ENCODE data around the gene HSPA12A. TPM values are rescaled to one million over a fixed set of nuclear protein-coding genes. Genes with fewer than 3 reads are reported as not detected.

The HSPA12A gene
- total and polyA plus RNA-seq, 2 of the 13 experiments (the other 11 are each of a cell fraction or from before 2014, with no cell fraction given), result 6.4 to 13.6 TPM

GRCh38 chr10:116720241-116720643 lies 22.1 kb downstream of the HSPA12A start:
- Histone ChIP-seq H3K36me3 (replicated peaks in 1 of 2; ENCODE audit: control insufficient read depth in 1 of 2, insufficient read depth in 2 of 2, low read length in 2 of 2) (no peaks in the 10 kb centered on the region; a peak in 1 of 5 replicates), H3K79me2 (ENCODE audit: insufficient read depth, low read length) (no peaks in the 10 kb centered on the region), H3K27ac (ENCODE audit: extremely low read length, insufficient read depth, low read length) (peak overlapping the region; percentile 54), H3K9me3 (ENCODE audit: low read length) (no peaks in the 10 kb centered on the region), H2AFZ (ENCODE audit: low read length) (no peak overlapping the region), H3K27me3 (ENCODE audit: control insufficient read depth in 1 of 2, insufficient read depth in 2 of 2, low read length in 2 of 2) (no peaks in the 10 kb centered on the region), H3K4me2 (ENCODE audit: low read depth, low read length) (peak overlapping the region; percentile 76), H3K4me3 (replicated peaks in 1 of 3; ENCODE audit: insufficient read depth in 1 of 3, low read depth in 2 of 3, low read length in 3 of 3) (peak overlapping the region in 2 of 3 experiments; percentile 45 to 56; a peak in 4 of 6 replicates), H3K9ac (ENCODE audit: insufficient read depth, low read depth, low read length) (no peak overlapping the region), H3K4me1 (ENCODE audit: insufficient read depth, low read length) (peaks cover 51% of the 10 kb centered on the region), H4K20me1 (ENCODE audit: insufficient read depth, low read length) (no peaks in the 10 kb centered on the region)
- DNase-seq (ENCODE audit: low spot score) (peak; percentile 10), FAIRE-seq (no peak), ATAC-seq (peak; percentile 68)
- CTCF ChIA-PET (ENCODE audit: low intra/inter-chr PET ratio, low total read pairs), result no interaction called here
- BruUV-seq (replicated peaks), result no TSS peak
- peak; percentile 31; the same call in 1 of the 2 replicates for TF ChIP-seq SAP130 (CRISPR knock-in tag; IDR thresholded peaks at IDR 0.05; ENCODE audit: low read depth)
- no peak for TF ChIP-seq DRAP1 (CRISPR knock-in tag; IDR thresholded peaks at IDR 0.05)
- peak; percentile 31; the same call in 1 of the 2 replicates for TF ChIP-seq ZNF687 (CRISPR knock-in tag; IDR thresholded peaks at IDR 0.05)
- peak; percentile 75; the same call in 1 of the 2 replicates for TF ChIP-seq TFAP4 (IDR thresholded peaks at IDR 0.05; ENCODE audit: borderline replicate concordance, low read depth)
- TF ChIP-seq ZNF124 (CRISPR knock-in tag; IDR thresholded peaks at IDR 0.05), result no peak
- TF ChIP-seq ZMYM3 (CRISPR knock-in tag; IDR thresholded peaks at IDR 0.05), result no peak
- POLR2A ChIA-PET, result no interaction called here
- intact Hi-C loops (cut with micrococcal nuclease; ENCODE audit: unreplicated experiment) (no loop called here), in situ Hi-C loops (cut with HindIII; ENCODE audit: extremely low pct_ligation_motif_present, low pct_unique_long_range_greater_than_20kb) (no loop called here)
- 28% methylated on average over 4 of the region's 7 CpGs for WGBS (ENCODE audit: low lambda C conversion rate)
